Heart right ventricle (tissue), 16 donors: Measurements from ENCODE around the gene CFTR. TPM values are rescaled to one million over a fixed set of nuclear protein-coding genes. Genes with fewer than 3 reads are reported as not detected.

Experiments used
- ATAC-seq, 8 donors: fragments of 200-7000 bp; cut with Tn5 transposase; one replicate each; pipeline ENCODE4 v1.9.1; 2020; ENCODE audit warnings: mild to moderate bottlenecking in 8 of 8, moderate library complexity in 8 of 8, moderate number of reproducible peaks in 1 of 8
- DNase-seq, 2 donors: peaks; one replicate each; pipeline ENCODE4 v3.0.0-alpha.2; 2020
- H3K27ac ChIP-seq, 10 donors: fragments of 200-600 bp; sonication (generic) in 2 of 10; one replicate each; pipeline versions ENCODE4 v1.5.0 to v1.8.0; 2020 to 2022; ENCODE audit warnings: mild to moderate bottlenecking in 3 of 10
- H3K27me3 ChIP-seq, 7 donors: fragments of 200-600 bp; one replicate each; pipeline ENCODE4 v1.8.0; 2021 to 2022; ENCODE audit warnings: mild to moderate bottlenecking in 2 of 7
- H3K36me3 ChIP-seq, 9 donors: fragments of 200-600 bp; sonication (generic) in 1 of 9; one replicate each; pipeline versions ENCODE4 v1.5.0 to v1.8.0; 2020 to 2022; ENCODE audit warnings: mild to moderate bottlenecking in 2 of 9
- H3K4me1 ChIP-seq, 9 donors: fragments of 200-600 bp; sonication (generic) in 1 of 9; one replicate each; pipeline versions ENCODE4 v1.5.0 to v1.8.0; 2020 to 2022; ENCODE audit warnings: mild to moderate bottlenecking in 4 of 9
- H3K4me3 ChIP-seq, 10 donors: fragments of 200-600 bp; sonication (generic) in 2 of 10; one replicate each; pipeline versions ENCODE4 v1.5.0 to v1.8.0; 2020 to 2022; ENCODE audit warnings: mild to moderate bottlenecking in 7 of 10, moderate library complexity in 2 of 10
- H3K9me3 ChIP-seq, 11 donors: fragments of 200-600 bp in 10 of 11; sonication (generic) in 2 of 11; one replicate each; pipeline versions ENCODE4 v1.5.0 to v1.8.0; 2013 to 2022; ENCODE audit warnings: mild to moderate bottlenecking in 2 of 11, control low read depth in 1 of 11, moderate library complexity in 1 of 11
- CTCF ChIP-seq, 9 donors: fragments of 200-600 bp; sonication (generic) in 2 of 9; IDR thresholded peaks; one replicate each; pipeline versions ENCODE4 v1.5.0 to v1.8.0; 2021 to 2022; ENCODE audit warnings: antibody characterized with exemption in 9 of 9, mild to moderate bottlenecking in 5 of 9, moderate library complexity in 1 of 9
- WGBS, 2 donors: extraction: QIAGEN DNeasy Blood & Tissue Kit; methylation state at CpG; one replicate each; pipeline ENCODE4 v1.1.7; 2013; ENCODE audit warnings: inconsistent platforms in 1 of 2; 5-methylcytosine and 5-hydroxymethylcytosine counted together
- intact Hi-C, 10 donors: fragments of 100-400 bp; cut with DNase I; formaldehyde crosslinking; loops; one replicate each; pipeline versions ENCODE4 v1.11.1 to v1.14.2; 2022
- polyA plus RNA-seq, 2 donors: library from polyadenylated mRNA; stranded (reverse); fragments of 200-250 nt; gene quantifications; one replicate each; pipeline ENCODE4 v1.2.3, GENCODE V29; 2013
- total RNA-seq, 10 donors: library from RNA; stranded (reverse); fragmentation: NEBNext Ultra II Directional in 3 of 10; extraction: Animal tissue kit (Norgen Biotek cat#: 25700) in 3 of 10; gene quantifications; one replicate each; pipeline versions ENCODE4 v1.2.1 to v1.2.4, GENCODE V29; 2021 to 2023
- donor health status: Arrhythmogenic right ventricular cardiomyopathy.
- donor health status: ischemic (EF 13 %, LVEDD 7.1; RV severe dilation, severe dysfunction).
- donor health status: healthy with polysubstance abuse.
- donor health status: DM: no; HTN: yes; CAD: no.
- donor health status: DM: no; HTN: no; CAD: no.
- donor health status: ischemic (EF 25% LVEDD 6.9; RV normal size, moderate dysfunction).
- donor health status: ischemic (EF 25% LVEDD 5.7; RV mildly dilated, moderate dysfunction).
- donor health status: healthy.
- donor health status: DM: yes; HTN: yes; CAD: no.
- donor health status: Ischemic cardiomyopathy.
- donor health status: ischemic (EF 35%, LVEDD 5.7; RV mildly dilated, moderate dysfunction).
- donor health status: nonischemic (EF 11% LVEDD 7.7; RV severe dilation, severe dysfunction).
- donor health status: DM: yes; HTN: yes; CAD: no.
- donor health status: PGD.
- donor health status: ischemic (EF 29% LVEDD 5.4; RV normal size, mild dysfunction).
- donor health status: nonischemic (EF 23%, LVEDD 6.1; RV moderate dilation, normal function).

CFTR gene
- total and polyA plus RNA-seq, 12 donors, result 0.06 to 0.95 (median 0.25) TPM; not detected in 2

DNA sequence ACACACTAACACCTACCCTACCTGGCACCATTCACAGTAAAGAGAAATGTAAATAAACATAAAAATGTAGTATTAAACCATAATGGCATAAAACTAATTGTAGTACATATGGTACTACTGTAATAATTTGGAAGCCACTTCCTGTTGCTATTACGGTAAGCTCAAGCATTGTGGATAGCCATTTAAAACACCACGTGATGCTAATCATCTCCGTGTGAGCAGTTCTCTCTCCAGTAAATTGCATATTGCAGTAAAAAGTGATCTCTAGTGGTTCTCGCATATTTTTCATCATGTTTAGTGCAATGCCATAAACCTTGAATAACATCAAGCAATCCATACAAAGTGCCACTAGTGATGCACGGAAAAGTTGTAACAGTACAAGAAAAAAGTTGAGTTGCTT lies 75.4 kb downstream of the CFTR start:
- DNase-seq (no peak), ATAC-seq (no peak)
- Histone ChIP-seq H3K4me1 (no peaks in the 10 kb centered on the region), H3K36me3 (no peaks in the 10 kb centered on the region), H3K27me3 (no peaks in the 10 kb centered on the region), H3K9me3 (no peaks in the 10 kb centered on the region), H3K27ac (no peak overlapping the region), H3K4me3 (no peak overlapping the region)
- intact Hi-C loops, result no loop called here
- 84 to 88% methylated on average over 5 of the region's 5 CpGs for WGBS, 2 donors
- TF ChIP-seq CTCF (IDR thresholded peaks at IDR 0.05), result no peak

GRCh38 chr7:117559391-117559790 lies 79.6 kb downstream of the CFTR start:
- Histone ChIP-seq H3K4me3 (no peak overlapping the region), H3K27ac (no peak overlapping the region), H3K27me3 (no peaks in the 10 kb centered on the region), H3K36me3 (no peaks in the 10 kb centered on the region), H3K9me3 (no peaks in the 10 kb centered on the region), H3K4me1 (no peaks in the 10 kb centered on the region)
- no peak for ATAC-seq
- DNase-seq, result no peak
- intact Hi-C loops, result no loop called here
- TF ChIP-seq CTCF (IDR thresholded peaks at IDR 0.05), result no peak
- 90 to 91% methylated on average over 3 of the region's 3 CpGs for WGBS, 2 donors

DNA sequence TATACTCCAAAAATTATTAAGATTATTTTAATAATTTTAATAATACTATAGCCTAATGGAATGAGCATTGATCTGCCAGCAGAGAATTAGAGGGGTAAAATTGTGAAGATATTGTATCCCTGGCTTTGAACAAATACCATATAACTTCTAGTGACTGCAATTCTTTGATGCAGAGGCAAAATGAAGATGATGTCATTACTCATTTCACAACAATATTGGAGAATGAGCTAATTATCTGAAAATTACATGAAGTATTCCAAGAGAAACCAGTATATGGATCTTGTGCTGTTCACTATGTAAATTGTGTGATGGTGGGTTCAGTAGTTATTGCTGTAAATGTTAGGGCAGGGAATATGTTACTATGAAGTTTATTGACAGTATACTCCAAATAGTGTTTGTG lies 80.2 kb downstream of the CFTR start:
- Histone ChIP-seq H3K27me3 (no peaks in the 10 kb centered on the region), H3K4me3 (no peak overlapping the region), H3K9me3 (no peaks in the 10 kb centered on the region), H3K4me1 (no peaks in the 10 kb centered on the region), H3K36me3 (no peaks in the 10 kb centered on the region), H3K27ac (no peak overlapping the region)
- no peak for TF ChIP-seq CTCF (IDR thresholded peaks at IDR 0.05)
- DNase-seq (no peak), ATAC-seq (no peak)
- intact Hi-C loops, result no loop called here

DNA sequence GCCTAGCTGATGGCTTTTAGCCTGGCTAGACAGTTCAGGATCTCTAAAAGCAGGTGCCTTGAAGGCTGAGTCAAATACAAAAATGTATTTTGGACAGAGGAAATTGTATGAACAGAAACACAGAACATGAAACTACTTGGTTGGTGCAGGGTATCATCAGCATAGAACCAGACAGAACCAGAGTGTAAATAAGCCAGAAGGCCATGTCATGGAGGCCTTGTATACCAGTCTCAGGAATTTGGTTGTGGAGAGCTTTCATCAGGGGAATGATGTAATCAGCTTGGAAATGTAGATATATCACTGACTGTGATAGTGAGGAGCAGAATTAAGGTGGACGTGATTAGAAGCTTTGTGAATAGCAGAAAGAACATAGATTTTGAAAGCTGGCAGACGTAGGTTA lies 82.9 kb downstream of the CFTR start:
- Histone ChIP-seq H3K27me3 (no peaks in the 10 kb centered on the region), H3K9me3 (no peaks in the 10 kb centered on the region), H3K4me1 (no peaks in the 10 kb centered on the region), H3K27ac (no peak overlapping the region), H3K36me3 (no peaks in the 10 kb centered on the region), H3K4me3 (no peak overlapping the region)
- 72 to 74% methylated on average over 2 of the region's 2 CpGs for WGBS, 2 donors
- intact Hi-C loops, result no loop called here
- no peak for DNase-seq
- no peak for TF ChIP-seq CTCF (IDR thresholded peaks at IDR 0.05)
- no peak for ATAC-seq

- Histone ChIP-seq H3K4me3 (no peak overlapping the region), H3K27me3 (no peaks in the 10 kb centered on the region), H3K4me1 (no peaks in the 10 kb centered on the region), H3K9me3 (no peaks in the 10 kb centered on the region), H3K36me3 (no peaks in the 10 kb centered on the region), H3K27ac (no peak overlapping the region)
- no peak for TF ChIP-seq CTCF (IDR thresholded peaks at IDR 0.05)
- no peak for DNase-seq
- ATAC-seq, result no peak
- intact Hi-C loops, result no loop called here
- 14 to 21% methylated on average over 3 of the region's 3 CpGs for WGBS, 2 donors
Observed at GRCh38 chr7:117564080-117564479, 84.3 kb downstream of the CFTR start.
